ENCODE data around the gene TIMM50. TPM values are rescaled to one million over a fixed set of nuclear protein-coding genes. Genes with fewer than 3 reads are reported as not detected.

TIMM50 gene
- total RNA-seq, 4 donors from 2014 or later = 21.7 to 54.0 (median 33.5) TPM

DNA sequence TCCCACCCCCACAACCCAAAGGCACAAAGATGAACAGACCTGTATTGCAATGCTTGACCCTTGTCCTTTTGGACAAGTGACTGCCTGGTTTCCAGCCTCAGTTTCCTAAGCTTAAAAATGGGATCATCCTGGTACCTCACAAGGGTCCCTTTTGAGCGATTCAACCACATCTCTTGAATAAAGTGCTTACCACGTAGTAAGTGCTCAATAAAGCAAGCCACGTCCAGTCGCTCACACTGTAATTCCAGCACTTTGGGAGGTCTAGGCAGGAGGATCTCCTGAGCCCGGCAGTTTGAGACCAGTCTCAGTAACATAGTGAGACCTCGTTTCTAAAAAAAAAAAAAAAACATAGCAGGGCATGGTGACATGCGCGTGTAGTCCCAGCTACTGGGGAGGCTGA, 19.3 kb downstream of the TIMM50 start:
- in situ Hi-C loops (cut with MboI; ENCODE audit: low pct_ligation_motif_present in 1 of 4, low pct_unique_long_range_greater_than_20kb in 1 of 4, low sequenced_read_pairs in 3 of 4) (no loop called here), intact Hi-C loops (cut with DNase I; ENCODE audit: low total_unique reads) (no loop called here)
- H3K9me3 ChIP-seq = no peaks in the 10 kb centered on the region
- peaks cover 89% of the 10 kb centered on the region for H3K27me3 ChIP-seq
- H3K4me3 ChIP-seq = no peak overlapping the region
- no peak for TF ChIP-seq EP300 (IDR thresholded peaks at IDR 0.05; ENCODE audit: low read depth)
- TF ChIP-seq POLR2A (IDR thresholded peaks at IDR 0.05) = no peak
- TF ChIP-seq POLR2AphosphoS5 (IDR thresholded peaks at IDR 0.05) = no peak
- TF ChIP-seq CTCF (IDR thresholded peaks at IDR 0.05) = no peak
- no peak for DNase-seq
- H3K36me3 ChIP-seq = no peaks in the 10 kb centered on the region
- peaks cover 15 to 25% (median 22%) of the 10 kb centered on the region in 4 donors for H3K4me1 ChIP-seq
- H3K27ac ChIP-seq = no peak overlapping the region
- 76 to 88% methylated on average over 6 to 8 of the region's 8 CpGs for WGBS, 2 donors (ENCODE audit: low coverage in 1 of 2)

DNA sequence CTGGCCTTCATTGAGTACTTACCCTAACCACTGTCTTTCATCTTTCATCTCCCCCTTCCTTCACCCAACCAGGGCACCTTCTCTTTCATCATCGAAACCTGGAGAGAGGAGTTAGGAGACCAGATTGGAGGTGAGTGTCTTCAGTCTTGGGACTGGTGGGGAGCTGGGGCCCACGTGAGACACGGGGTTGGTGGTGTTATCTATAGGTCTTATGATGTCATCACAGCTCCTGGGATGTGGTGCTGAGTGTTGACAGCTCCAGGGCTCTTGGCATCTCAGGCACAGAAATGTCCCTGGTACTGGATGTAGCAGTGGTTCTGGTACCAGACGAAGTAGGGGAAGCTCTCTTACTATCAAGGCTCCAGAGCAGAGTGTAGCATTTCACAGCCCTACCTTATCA, 19.9 kb downstream of the TIMM50 start:
- Histone ChIP-seq H3K27me3 (peaks cover 95% of the 10 kb centered on the region), H3K4me1 (peaks cover 15 to 25% (median 22%) of the 10 kb centered on the region in 4 donors), H3K27ac (no peak overlapping the region), H3K4me3 (no peak overlapping the region), H3K36me3 (no peaks in the 10 kb centered on the region), H3K9me3 (no peaks in the 10 kb centered on the region)
- in situ Hi-C loops (cut with MboI; ENCODE audit: low pct_ligation_motif_present in 1 of 4, low pct_unique_long_range_greater_than_20kb in 1 of 4, low sequenced_read_pairs in 3 of 4) = no loop called here
- TF ChIP-seq CTCF (IDR thresholded peaks at IDR 0.05) = no peak
- no peak for TF ChIP-seq EP300 (IDR thresholded peaks at IDR 0.05; ENCODE audit: low read depth)
- no peak for TF ChIP-seq POLR2A (IDR thresholded peaks at IDR 0.05)
- no peak for TF ChIP-seq POLR2AphosphoS5 (IDR thresholded peaks at IDR 0.05)
- intact Hi-C loops (cut with DNase I; ENCODE audit: low total_unique reads) = no loop called here
- DNase-seq = no peak
- WGBS, 2 donors (ENCODE audit: low coverage in 1 of 2) = 46% methylated on average over 4 of the region's 4 CpGs; no CpG with 5 or more reads in 1 of the 2 donors

- TF ChIP-seq POLR2A (IDR thresholded peaks at IDR 0.05) = no peak
- TF ChIP-seq POLR2AphosphoS5 (IDR thresholded peaks at IDR 0.05) = no peak
- DNase-seq = no peak
- no peak overlapping the region for H3K27ac ChIP-seq
- intact Hi-C loops (cut with DNase I; ENCODE audit: low total_unique reads) = no loop called here
- H3K4me3 ChIP-seq = no peak overlapping the region
- peaks cover 15 to 25% (median 22%) of the 10 kb centered on the region in 4 donors for H3K4me1 ChIP-seq
- H3K9me3 ChIP-seq = no peaks in the 10 kb centered on the region
- in situ Hi-C loops (cut with MboI; ENCODE audit: low pct_ligation_motif_present in 1 of 4, low pct_unique_long_range_greater_than_20kb in 1 of 4, low sequenced_read_pairs in 3 of 4) = no loop called here
- WGBS, 2 donors (ENCODE audit: low coverage in 1 of 2) = 67 to 78% methylated on average over 1 to 5 of the region's 5 CpGs
- no peaks in the 10 kb centered on the region for H3K36me3 ChIP-seq
- H3K27me3 ChIP-seq = peaks cover 96% of the 10 kb centered on the region
These were observed 20.7 kb downstream of the TIMM50 start for GRCh38 chr19:39501340-39501739.

DNA sequence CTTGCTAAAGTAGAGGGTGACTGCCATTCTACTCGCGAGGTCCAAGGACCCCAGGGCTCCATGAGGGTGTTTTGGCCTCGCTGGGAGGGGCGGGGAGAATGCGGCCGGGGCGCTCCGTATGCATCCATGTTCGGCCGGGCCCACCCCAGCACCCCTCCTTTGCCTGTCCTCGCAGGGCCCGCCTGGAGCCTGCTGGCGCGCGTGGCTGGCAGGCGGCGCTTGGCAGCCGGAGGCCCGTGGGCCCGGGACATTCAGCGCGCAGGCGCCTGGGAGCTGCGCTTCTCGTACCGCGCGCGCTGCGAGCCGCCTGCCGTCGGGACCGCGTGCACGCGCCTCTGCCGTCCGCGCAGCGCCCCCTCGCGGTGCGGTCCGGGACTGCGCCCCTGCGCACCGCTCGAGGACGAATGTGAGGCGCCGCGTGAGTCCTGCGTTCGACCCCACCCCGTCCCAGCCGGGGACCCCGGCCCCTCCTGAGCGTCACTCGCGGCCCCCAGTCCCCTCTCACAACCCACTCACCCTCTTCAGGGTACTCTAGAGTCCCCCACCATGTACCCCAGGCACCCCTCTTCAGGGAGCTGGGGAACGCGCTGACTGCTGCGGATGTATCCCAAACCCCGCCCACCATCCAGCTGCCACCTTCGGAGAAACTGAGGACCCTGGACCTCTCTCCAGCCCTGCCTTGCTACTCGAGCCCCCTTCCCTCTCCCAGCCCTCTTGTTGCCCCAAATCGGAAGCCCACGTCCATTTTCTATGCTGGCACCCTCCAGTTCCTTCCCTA, 22.2 kb downstream of the TIMM50 start:
- intact Hi-C loops (cut with DNase I; ENCODE audit: low total_unique reads) = no loop called here

More for the DNA sequence above, 22.2 kb downstream of the TIMM50 start:
- H3K27me3 ChIP-seq = peaks cover 96% of the 10 kb centered on the region
- H3K27ac ChIP-seq = no peak overlapping the region
- TF ChIP-seq CTCF (IDR thresholded peaks at IDR 0.05) = peak; percentile 38 to 86 (median 73)
- TF ChIP-seq POLR2AphosphoS5 (IDR thresholded peaks at IDR 0.05) = no peak
- H3K4me3 ChIP-seq = no peak overlapping the region
- DNase-seq = peak; percentile 63
- 52 to 70% methylated on average over 2 to 24 of the region's 69 CpGs for WGBS, 2 donors (ENCODE audit: low coverage in 1 of 2)
- peaks cover 11 to 30% (median 27%) of the 10 kb centered on the region in 4 donors for H3K4me1 ChIP-seq
- no peaks in the 10 kb centered on the region for H3K36me3 ChIP-seq
- in situ Hi-C loops (cut with MboI; ENCODE audit: low pct_ligation_motif_present in 1 of 4, low pct_unique_long_range_greater_than_20kb in 1 of 4, low sequenced_read_pairs in 3 of 4) = no loop called here
- no peaks in the 10 kb centered on the region for H3K9me3 ChIP-seq
